Endometrial microvascular endothelial cells (primary cell): ENCODE results near the gene ACSL5. TPM values are rescaled to one million over a fixed set of nuclear protein-coding genes. Genes with fewer than 3 reads are reported as not detected.
"Not testable (repeated sequence)": the region's sequence is repeated elsewhere in the genome, so short reads cannot be mapped to it uniquely, and the experiment has no call there.

Experiments used
- in situ Hi-C: cut with HindIII; loops from 2 replicates; pipeline ENCODE4 v1.10.0; 2017; ENCODE audit warnings: low sequenced_read_pairs, low pct_unique_long_range_greater_than_20kb; ENCODE audit errors: inconsistent ontology term
- total RNA-seq: library from RNA; depleted of rRNA; stranded (reverse); fragments of >200 nt; gene quantifications from one replicate; pipeline ENCODE4 v1.2.3, GENCODE V29; 2015; ENCODE audit errors: inconsistent ontology term

The ACSL5 gene
- total RNA-seq, 1 donor from 2014 or later, result 89.1 TPM

DNA sequence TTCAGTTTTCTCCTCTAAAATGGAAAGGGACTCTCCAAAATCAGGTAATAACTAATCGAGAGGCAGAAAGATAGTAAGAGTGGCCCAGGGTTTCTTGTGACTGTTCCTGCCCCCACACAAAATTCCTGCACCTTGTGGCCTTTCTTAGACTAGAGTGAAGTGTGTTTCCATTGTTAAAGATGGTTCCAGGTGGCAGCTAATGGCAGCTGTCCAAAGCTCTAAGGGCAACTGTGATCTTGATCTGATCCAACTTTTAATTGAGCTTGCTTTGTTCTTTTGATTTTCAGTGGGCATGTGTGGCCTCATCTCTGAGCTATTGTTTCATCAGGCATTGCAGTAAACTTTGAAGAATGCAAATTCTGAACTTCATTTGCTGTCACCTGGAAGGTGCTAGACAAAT lies 19.4 kb downstream of the ACSL5 start:
- in situ Hi-C loops, result no loop called here

GRCh38 chr10:112393827-112394226 lies 19.9 kb downstream of the ACSL5 start:
- in situ Hi-C loops, result no loop called here

GRCh38 chr10:112394475-112394875 lies 20.6 kb downstream of the ACSL5 start:
- in situ Hi-C loops, result no loop called here

DNA sequence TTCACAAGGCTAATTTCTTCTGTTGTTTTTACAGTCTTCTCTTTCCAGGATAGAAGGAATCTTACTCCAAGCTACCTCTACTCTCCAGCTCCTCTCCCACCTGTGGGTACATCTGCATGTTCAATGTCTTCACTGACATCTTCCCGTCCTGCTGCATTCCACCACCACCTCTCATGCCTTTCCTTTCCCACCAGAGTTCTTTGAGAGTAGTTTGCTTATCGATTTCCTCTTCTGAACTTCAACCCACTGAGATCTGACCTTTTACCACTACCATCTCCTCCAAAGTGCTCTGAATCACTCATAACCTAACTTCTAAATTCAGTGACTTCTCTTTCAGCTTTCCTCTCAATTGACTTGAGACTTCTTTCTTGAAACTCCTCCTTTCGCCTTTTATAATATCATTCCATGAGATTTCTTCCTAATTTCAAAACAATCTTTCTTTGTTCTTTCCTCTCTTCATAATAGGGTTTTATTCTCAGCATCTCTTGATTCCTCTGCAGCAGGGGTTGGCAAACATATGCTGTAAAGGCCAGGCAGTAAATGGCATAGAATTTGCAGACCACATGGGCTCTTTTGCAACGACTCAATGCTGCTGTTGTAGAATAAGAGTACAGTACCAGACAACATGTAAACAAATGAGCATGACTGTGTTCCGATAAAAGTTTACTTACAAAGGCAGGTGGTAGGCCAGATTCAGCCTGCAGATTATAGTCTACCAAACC lies 22.1 kb downstream of the ACSL5 start:
- in situ Hi-C loops, result no loop called here

DNA sequence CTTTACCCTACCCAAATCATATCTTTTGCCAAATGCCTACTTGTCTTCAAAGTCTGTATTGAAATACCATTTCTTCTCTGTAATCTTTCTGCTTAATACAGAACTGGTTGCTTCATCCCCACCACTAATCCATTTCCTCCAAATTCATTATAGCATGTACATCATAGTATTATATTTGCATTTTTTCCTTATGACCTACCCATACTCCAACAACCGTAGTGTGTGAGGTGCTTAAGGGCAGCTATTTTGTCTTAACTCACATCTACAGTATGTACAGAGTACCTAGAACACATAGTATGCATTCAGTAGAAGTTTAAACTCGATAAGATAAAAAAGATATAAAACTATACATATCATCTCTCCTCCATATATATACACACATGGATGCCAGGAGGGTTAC lies 23.7 kb downstream of the ACSL5 start:
- in situ Hi-C loops, result no loop called here

DNA sequence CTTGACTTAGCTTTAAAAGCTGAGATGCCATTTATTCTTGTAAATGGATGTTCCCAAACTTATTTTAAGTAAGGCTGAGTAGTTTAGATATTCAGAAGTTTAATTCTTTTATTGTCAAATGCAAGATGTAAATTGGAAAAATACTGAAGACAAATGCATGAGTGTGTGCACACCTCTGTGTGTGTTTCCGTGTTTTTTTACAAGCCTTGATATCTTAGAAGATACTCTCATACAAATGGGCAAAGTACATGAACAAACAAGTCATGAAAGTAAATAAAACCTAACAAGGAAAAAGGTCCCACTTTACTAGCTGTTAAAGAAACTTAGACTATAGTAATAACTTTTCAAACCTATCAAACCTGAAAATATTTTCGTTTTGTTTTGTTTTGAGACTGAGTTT lies 29.0 kb downstream of the ACSL5 start:
- in situ Hi-C loops, result no loop called here

- in situ Hi-C loops, result no loop called here
These were observed 30.7 kb downstream of the ACSL5 start for GRCh38 chr10:112404617-112405016.

DNA sequence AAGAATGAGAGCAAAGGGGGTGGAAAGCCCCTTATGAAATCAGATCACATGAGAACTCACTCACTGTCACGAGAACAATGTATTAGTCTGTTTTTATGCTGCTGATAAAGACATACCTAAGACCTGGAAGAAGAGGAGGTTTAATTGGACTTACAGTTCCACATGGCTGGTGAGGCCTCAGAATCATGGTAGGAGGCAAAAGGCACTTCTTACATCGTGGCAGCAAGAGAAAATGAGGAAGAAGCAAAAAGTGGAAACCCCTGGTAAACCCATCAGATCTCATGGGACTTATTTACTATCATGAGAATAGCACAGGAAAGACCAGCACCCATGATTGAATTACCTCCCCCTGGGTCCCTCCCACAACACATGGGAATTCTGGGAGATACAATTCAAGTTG lies 32.9 kb downstream of the ACSL5 start:
- in situ Hi-C loops, result not testable (repeated sequence)

DNA sequence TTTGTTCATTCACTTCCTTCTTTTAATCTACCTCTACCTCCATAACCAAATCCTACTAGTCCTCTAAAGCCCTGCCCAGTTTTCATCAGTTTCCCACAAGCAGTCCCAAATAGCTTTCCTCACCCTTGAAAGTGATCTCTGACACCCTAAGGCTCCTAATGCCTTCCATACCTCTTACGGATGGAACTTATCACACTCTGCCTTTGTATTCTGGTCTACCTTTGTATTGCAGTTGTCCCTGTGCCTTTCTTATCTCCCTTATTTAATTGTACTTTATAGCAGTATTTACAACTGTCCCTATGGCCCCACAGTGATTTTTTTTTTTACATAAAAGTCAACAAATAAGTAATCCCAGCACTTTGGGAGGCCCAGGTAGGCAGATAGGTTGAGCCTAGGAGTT lies 33.8 kb downstream of the ACSL5 start:
- in situ Hi-C loops, result no loop called here

DNA sequence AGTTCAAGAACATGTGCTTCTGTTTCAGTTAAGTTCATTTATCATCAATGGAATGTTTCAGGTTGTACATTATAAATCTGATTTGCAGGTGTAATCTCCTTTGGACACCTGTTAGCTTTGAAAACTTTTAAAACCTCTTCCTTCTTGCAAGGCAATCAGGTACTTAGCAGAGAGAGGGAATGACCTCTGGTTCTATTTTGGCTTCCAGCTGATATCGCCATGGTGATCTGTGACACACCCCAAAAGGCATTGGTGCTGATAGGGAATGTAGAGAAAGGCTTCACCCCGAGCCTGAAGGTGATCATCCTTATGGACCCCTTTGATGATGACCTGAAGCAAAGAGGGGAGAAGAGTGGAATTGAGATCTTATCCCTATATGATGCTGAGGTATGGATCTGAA lies 35.4 kb downstream of the ACSL5 start:
- in situ Hi-C loops, result no loop called here

- in situ Hi-C loops, result no loop called here
These were observed 35.8 kb downstream of the ACSL5 start for GRCh38 chr10:112409755-112410154.

DNA sequence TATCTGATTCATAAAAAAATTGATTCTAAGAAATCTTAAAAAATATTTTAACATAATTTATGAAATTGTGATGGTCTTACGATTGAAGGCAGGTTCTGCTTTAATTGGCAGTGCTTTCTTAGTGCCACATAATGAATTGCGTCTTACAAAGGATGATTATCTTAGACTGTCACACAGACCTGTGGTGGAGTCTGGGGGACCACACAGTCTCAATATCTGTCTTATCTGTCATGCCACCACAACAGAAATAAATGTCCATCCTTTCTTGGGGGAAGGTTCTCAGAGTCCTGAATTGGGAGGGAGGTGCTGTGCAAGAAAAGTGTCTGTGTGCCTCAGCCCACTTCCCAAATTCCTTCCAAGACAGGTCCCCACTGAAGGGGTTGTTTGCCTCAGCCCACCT lies 38.8 kb downstream of the ACSL5 start:
- in situ Hi-C loops, result no loop called here

DNA sequence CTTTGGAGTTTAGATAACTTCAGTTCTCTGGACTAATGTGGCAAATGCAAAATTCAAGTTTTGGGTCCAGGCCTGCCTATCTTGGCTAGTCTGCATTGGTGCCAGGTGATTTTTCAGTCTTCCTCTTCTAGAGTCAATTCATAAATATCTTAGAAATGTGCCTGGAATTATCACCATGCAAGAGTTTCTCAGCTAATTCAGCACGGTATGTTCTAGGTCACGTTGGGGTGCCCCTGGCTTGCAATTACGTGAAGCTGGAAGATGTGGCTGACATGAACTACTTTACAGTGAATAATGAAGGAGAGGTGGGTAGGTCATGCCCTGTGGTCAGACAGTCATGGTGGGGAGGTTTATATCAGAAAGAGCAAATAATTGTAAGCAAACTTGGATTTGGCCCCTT lies 47.8 kb downstream of the ACSL5 start:
- in situ Hi-C loops, result no loop called here

- in situ Hi-C loops, result no loop called here
These were observed 50.7 kb downstream of the ACSL5 start for GRCh38 chr10:112424651-112425050.

- in situ Hi-C loops, result no loop called here
These were observed 52.2 kb downstream of the ACSL5 start for GRCh38 chr10:112426111-112426510.

GRCh38 chr10:112429147-112429546 lies 55.2 kb downstream of the ACSL5 start:
- in situ Hi-C loops, result no loop called here

GRCh38 chr10:112429654-112430230 lies 55.8 kb downstream of the ACSL5 start:
- in situ Hi-C loops, result no loop called here

DNA sequence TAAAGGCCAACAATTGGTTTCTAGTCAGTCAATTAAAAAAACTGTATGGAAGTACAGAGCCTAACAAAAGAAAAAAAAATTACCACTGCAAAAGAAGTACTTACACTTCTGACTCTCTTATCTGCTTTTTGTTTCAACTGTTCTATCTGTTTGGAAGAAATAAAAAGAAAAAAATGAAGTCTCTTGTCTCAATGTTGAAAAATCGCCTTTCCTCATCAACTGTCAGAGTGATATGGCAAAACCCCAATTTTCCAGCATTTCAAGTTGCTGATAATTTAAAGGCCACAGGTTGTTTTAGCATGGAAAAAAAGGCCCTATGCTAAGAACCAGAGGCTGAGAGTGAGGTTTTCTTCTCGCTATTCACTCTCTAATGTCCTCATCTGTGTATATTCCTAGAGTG lies 59.2 kb downstream of the ACSL5 start:
- in situ Hi-C loops, result no loop called here

DNA sequence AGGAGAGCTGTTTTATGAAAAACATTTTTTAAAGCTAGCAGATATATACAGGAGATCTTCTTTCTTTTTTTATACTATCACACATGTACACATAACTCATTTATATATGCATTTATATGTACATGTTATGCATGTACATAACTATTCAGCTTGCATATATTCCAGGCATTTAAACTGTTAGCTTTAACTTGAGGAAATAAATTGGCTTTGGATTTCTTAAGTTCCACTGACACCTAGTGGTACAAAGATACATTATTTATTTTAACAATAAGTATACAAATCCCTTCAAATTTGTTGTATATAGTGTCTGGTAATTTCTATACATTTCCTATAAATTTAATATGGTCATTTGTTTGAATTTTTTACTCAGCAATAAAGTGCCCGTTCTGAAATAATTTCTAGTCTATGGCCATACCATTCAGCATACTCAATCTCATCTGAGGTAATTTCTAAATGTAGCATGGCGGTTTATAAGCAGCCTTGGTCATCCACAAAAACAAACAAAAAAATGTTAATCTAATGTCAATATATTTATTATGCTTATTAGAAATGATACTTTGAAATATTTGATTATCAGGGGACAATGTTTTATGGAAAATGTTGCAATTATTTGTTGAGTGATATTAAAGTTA lies 61.2 kb downstream of the ACSL5 start:
- in situ Hi-C loops, result no loop called here

DNA sequence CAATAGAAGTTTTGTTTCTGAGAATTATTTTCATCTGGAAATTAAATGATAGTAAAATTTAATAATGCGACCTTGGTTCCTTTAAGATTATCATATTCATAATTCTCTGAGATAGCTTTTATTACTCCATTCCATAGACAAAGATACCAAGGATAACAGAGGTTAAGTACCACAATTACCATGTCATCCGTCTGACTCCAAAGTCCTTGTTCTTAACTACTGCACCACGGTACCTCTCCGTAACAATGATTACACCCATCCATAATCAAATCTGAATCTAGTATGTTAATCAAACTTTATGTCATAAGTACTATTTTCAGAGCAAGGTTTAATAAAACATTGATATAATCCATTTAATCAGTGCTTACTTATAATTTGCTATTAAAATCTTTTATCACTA lies 64.4 kb downstream of the ACSL5 start:
- in situ Hi-C loops, result no loop called here
